Putamen (tissue), 1 donor: ENCODE data around the gene EHBP1L1.
"Not testable (repeated sequence)": the region's sequence is repeated elsewhere in the genome, so short reads cannot be mapped to it uniquely, and the experiment has no call there.

Experiments used
- DNase-seq: peaks from one replicate; pipeline ENCODE4 v3.0.0-alpha.2; 2016; ENCODE audit warnings: low spot score

The EHBP1L1 gene

DNA sequence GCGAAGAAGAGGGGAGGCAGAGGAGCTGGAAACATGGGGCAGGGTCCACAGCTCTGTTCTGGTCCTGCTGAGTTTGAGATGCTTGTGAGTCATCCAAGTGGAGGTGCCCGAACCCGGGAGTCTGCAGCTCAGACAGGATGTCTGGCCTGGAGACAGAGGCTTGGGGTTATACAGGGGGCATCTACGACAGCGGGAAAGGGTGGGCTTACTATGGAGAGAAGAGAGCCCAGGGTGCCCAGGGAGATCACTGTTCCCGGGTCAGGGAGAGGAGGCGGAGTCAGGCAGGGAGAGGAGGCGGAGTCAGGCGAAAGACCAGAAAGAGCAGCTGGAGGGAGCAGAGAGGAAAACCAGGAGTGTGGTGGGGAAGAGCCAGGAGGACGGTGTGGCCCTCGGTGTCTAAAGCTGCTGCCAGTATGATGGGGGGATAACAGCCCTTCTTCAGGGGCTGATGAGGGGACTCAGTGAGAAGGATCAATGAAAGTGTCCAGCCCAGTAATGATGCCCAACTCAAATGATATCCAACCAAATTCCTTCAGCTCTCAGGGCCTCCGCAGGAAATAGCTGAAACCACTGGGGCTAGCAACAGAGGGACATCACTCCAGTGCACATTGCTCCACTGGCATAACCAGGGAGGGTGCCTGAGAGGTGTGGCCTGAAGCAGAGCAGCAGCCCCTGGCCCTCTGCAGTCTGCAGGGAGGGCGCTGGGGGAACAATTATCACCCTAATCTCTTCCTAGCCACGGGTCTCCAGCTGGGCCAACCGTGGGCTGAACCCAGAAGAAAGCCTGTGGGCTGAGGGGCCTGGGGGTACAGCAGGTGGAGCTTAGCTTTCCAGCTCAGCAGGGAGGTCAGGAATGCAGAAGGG is 15.1 kb upstream of the EHBP1L1 start:
- peak; percentile 51 for DNase-seq

DNA sequence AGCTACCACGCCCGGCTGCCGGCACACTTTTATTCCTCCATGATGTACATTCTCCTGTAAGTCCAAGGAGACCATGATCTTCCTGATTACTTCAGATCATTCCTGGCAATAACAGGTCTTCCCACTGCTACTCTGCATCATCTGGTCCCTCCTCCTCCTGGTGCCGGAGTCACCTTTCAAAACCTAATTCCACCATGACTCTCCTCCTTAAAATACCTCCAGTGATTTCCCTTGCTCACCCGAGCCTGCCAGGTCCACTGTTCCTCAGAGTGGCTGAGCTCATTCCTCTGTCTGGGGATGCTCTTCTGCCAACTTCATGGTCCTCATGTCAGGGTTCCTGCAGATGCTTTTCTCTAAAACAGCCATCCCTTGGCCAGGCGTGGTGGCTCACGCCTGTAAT is 13.8 kb upstream of the EHBP1L1 start:
- no peak for DNase-seq

DNA sequence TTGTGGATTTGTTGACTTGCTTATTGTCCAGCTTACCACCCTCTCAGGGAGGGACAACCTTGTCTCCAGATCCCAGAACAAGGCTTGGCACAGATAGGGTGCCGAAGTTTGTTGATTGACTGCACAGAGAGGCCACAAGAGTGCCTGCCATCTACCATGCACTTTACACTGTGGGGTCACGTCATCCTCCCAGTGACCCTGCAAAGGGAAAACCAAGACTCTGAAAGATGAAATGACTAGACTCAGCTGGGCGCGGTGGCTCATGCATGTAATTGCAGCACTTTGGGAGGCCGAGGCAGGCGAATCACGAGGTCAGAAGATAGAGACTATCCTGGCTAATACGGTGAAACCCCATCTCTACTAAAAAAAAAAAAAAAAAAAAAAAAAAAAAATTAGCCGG is 13.1 kb upstream of the EHBP1L1 start:
- DNase-seq: no peak

DNA sequence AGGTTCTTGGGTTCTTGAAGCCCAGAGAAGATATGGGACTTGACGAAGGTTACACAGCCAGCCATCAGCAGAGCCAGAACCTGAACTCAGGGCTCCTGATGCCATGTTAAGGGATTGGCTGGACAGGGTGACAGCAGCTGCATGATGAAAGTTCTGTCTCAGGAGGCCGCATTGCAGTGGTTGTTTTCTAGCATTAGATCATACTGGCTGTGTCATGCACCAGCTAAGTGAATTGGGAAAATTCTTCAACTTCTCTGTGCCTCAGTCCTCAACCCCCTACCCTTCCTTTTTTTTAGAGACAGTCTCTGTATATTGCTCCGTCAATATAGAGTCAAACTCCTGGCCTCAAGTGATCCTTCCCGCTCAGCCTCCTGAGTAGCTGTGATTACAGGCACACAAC is 12.3 kb upstream of the EHBP1L1 start:
- no peak for DNase-seq

DNA sequence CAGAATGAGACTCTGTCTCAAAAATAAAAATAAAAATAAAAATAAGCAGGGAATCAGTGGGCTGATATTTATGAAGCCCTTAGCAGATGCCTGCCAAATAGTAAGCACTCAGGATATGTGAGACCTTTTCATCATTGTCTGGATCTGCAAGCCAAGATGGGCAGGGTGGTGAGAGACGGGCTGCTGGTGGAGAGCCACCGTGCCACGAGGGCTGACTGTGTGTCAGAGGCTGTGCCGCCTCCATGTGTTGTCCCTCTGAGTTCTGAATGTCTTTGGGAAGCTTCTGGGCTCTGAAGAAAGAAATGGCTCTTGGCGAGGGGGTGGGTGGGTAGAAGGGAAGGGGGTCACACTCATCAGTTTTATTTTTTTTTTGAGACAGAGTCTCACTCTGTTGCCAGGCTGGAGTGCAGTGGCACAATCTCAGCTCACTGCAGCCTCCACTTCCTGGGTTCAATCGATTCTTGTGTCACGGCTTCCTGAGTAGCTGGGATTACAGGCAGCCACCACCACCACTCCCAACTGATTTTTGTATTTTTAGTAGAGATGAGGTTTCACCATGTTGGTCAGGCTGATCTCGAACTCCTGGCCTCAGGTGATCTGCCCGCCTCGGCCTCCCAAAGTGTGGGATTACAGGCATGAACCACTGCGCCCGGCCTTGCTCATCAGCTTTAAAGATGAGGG is 10.8 kb upstream of the EHBP1L1 start:
- DNase-seq: not testable (repeated sequence)

DNA sequence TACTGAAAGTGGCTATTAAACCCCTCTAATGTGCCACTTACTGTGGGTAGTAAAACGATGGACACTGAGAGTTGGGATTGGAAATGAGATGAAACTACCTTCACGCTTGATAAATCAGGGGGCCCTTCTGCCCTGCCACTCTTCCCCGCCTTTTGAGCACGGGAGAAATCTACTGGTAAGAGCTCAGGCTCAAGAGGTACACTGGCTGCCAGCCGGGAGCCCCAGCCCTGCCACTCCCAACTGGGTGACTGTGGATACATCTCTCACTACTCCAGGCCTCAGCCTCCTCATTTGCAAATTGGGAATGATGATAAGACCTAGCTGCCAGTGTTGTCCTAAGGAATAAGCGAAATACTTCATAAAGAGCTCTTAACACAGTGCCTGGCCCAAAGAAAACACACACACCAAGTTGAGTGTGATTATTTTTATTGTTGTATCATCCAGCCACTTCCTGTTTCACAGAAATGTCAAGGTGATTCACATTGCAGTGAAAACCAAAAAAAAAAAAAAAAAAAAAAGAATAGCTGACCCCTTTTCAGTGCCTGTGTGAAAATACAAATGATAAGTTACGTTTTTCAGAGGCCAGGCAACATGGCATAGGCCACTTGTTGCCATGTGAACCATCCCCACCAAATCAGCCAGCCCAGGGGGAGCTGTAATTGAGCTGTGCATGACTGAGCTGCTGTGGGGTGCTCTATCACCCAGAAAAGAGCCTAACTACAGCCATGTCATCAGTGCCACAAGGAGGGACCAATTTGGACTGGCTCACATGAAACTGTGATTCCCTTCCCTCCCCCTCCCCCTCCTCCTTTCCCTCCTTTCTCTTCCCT is 10.0 kb upstream of the EHBP1L1 start:
- no peak for DNase-seq

DNA sequence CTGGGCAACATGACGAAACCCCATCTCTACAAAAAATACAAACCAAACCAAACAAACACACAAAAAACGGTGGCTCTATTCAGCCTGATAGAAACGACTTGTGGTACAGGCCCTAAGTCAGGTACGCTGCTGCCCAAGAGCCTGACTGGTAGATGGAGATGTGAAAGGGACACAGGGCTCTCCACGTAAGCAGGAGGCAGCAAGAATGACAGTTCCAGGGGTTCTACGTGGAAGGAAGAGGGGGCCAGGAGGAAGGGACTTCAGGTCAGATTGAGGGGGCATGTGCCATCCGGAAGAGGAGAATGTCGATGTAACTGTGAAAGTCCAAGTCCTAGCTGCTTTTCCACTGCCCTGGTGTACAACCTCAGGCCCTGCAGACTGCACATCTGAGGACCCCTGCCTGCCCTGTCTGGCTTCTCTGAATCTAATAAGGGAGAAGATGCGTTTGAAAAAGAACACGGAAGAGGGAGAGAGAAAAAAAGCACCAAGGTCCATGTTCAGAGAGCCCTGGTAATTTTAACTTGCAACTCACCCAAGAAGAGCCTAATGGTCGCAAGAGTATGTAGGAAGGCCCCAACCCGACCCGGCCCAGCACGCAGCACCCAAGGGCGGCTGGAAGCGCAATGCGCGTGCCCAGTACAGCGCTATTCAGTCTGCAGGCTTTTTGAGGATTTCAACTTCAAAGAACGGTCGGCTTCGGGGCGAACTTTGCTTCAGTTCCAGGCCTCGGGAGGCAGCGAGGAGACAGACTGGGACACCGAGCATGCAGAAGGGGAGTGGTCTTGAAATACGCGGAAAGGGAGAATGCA is 6.5 kb upstream of the EHBP1L1 start:
- DNase-seq: no peak

DNA sequence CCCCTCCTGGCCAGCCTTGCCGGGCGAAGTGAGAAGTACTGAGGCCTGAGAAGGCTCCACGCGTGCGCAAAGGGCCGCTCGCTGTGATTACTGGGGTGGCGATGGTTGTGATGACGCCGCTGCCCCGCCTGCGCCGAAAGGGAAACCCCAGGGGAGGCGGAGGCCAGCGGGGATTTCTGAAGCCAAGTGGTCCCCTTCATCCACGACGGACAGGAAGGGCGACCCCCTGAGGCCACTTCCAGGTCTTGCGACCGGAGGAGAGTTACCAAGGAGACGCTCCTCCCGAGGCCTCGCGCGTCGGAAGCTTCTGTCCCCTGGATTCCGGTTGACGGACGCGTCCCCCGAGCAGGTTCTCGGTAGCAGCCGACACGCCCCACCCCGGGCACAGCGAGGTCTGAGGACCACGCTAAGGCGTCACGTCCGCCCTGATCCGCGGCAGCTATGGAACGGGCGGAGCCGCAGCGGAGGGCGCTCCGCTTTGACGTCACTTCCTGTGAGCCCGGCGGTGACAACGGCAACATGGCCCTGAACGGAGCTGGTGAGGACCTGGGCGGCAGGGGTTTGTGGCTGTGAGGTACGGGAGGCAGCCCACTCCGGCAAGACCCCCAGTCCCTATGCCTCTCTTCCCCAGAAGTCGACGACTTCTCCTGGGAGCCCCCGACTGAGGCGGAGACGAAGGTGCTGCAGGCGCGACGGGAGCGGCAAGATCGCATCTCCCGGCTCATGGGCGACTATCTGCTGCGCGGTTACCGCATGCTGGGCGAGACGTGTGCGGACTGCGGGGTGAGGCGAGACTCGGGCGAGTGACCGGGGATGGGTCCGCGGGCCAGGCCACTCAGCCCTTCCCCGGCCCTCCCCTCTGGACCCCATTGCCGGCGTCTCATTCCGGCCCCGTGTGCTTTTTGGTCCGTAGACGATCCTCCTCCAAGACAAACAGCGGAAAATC is 5.6 kb upstream of the EHBP1L1 start, which contains the start of gene ZNRD2:
TSS of gene ZNRD2 (plus strand) at position 505 of the 946 bp plus-strand sequence. CDS start at position 520, 15 bp downstream.
- DNase-seq: peak; percentile 98

DNA sequence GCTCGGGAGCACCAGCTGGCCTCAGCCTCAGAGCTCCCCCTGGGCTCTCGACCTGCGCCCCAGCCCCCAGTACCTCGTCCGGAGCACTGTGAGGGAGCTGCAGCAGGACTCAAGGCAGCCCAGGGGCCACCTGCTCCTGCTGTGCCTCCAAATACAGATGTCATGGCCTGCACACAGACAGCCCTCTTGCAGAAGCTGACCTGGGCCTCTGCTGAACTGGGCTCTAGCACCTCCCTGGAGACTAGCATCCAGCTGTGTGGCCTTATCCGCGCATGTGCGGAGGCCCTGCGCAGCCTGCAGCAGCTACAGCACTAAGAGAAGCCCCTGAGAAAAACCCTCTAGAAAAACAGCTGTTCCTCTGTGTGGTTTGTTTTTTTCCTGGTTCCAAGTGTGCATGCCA is 4.4 kb upstream of the EHBP1L1 start:
- DNase-seq: no peak

DNA sequence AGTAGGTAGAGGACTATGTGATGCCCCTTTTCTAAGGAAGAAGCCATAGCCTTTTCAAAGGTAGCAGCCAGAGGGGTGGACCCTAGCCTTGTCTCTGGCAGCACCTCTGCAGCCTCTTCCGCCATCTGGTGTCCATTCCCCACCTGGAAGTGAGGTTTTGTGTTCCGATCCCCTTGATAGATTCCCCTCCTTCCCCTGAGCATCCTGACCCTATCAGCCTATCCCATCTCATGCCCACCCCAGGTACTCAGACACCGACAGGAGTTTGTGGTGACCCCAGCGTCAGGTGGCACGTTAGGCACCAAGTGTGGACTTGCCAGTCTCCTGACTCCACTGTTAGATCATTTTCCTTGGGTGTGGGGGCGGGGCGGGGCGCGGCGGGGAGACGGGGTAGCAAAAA is 3.9 kb upstream of the EHBP1L1 start:
- no peak for DNase-seq

DNA sequence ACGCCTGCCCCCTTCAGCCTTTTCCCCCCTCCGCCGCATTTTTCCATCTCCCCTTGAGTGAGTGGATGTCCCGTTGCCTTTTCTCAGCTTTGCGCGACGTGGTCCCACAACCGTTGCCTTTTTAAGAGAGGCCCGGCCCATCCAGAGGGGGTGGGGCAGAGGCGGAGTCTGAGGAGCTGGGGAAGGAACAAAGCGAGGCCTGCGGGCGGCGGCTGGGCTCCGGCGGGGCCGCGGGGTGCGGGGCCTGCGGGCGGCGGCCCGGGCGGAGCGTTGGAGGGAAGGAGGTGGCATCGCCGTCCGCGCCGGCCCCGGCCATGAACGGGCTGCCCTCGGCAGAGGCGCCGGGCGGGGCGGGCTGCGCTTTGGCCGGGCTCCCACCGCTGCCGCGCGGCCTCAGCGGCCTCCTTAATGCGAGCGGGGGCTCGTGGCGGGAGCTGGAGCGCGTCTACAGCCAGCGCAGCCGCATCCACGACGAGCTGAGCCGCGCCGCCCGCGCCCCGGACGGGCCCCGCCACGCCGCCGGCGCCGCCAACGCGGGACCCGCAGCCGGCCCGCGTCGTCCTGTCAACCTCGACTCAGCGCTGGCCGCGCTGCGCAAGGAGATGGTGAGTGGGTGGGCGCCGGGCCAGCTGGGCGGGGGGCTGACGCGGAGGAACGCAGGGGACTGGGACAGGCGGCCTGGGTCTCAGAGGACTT is 3.3 kb upstream of the EHBP1L1 start, which contains the start of gene FAM89B:
TSS of gene FAM89B (plus strand) at position 183 of the 696 bp plus-strand sequence. CDS start at position 315, 132 bp downstream.
- peak; percentile 89 for DNase-seq

DNA sequence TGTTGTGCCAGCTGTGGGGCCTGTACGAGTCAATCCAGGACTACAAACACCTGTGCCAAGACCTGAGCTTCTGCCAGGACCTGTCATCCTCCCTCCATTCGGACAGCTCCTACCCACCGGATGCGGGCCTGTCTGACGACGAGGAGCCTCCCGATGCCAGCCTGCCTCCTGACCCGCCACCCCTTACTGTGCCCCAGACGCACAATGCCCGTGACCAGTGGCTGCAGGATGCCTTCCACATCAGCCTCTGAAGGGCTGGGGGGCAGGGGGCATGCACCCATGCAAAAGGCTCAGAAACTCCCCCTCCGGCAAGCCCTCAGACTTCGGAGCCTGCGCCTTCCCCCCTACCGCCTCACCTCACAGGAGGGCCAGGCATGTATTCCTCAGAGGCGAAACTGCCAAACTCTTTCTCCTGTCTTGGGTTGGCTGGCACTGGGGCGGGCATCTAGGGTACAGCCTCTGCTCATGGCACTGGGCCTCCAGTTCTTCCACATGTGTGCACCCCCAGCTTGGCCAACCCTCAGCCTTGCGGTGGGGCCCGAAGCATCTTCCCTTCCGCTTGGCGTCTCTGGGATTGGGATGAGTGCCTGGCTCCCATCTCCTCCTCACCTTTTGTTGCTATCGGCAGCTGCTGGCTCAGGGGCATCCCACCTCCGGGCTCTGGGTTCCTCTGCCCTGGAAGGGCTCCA is 2.3 kb upstream of the EHBP1L1 start:
- no peak for DNase-seq

DNA sequence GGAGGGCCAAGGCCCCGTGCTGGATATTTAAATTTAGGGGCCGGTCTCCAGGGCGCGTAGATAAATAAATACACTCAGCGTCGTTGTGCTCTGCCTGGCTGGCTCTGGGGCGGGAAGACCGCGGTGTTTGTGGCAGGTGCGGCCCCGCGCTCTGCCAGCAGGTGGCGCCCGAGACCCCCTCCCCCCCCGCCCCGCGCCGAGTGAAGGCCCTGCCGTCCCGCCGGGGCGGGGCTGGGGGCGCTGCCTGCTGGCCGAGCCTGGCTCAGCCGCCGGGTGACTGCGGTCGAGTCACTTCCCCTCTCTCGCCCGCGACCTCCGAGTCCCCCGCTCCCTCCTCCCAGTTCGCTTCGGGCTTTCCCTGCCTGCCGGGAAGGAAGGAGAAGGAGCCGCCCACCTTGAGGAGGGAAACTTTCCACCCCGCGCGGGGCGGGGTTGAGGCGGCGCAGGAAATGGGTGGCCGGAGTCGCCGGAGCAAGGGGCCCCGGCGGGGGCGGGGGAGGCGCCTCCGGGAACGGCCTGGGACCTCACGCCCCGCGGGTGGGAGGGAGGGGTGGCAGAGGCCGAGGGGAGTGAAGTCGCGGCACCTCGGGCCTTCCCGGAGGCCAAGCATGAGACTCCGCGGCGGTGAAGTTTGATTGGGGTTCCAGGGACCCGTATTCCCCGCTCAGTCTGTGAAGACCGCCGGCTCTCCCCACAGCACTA is 1.6 kb upstream of the EHBP1L1 start:
- peak; percentile 72 for DNase-seq

DNA sequence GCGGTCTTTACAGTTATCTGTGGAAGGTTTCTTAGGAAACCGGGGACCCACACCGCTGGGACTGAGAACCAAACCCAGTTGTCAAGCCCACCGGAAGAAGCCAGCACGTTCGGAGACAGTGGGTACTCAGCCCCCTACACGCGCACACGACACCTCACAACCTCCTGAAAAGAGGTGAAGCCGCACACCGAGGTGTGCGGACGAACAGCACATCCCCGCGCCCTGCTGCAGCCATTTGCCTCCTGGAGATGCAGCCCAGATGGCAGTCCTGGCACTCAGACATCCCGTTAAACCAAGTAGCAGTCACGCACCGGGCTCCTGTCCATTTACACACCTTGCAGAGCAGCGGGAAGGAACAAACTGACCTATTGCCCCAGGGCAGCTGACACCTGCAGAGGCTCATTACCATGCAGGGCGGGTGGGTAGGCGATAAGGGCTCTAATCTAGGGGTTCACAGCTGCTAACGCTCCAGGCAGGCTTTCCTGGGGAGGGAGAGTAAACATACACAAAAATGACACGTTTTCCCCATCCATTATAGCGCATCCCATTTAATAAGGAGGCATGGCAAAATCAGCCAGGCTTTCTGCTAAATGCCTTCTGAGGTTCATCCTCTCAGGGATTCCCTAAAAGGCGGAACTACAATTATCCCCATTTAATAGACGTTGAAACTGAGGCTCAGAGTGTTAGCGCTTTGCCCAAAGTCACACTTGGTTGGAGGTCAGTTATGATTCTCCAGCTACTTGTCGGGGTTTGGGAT is 864 bp upstream of the EHBP1L1 start:
- DNase-seq: no peak

DNA sequence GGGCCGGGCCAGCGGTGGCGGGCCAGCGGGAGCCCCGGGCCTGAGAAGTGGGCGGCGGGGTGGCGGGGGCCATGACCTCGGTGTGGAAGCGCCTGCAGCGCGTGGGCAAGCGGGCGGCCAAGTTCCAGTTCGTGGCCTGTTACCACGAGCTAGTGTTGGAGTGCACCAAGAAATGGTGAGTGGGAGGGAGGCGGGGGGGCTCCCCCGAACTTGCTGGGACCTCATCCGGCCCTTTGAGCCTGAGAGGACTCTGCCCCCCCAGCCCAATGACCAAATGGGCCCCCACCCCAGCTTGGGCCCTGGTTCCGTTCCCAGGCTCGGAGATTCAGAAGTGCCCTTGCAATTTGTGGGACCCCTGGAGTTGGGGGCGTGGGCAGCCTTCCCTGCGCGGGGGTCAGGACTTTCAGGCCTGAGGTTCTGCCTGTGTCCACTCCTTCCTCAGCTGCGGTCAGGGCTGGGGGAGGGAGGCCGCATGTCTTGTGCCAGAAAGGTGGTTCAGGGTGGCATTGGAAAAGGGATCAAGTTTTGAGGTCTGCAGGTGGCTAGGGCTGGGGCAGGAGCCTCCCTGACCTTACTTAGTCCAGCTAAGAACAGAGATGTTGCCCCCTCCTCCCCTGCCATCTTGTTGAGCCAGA is 496 bp downstream of the EHBP1L1 start:
- DNase-seq: no peak

DNA sequence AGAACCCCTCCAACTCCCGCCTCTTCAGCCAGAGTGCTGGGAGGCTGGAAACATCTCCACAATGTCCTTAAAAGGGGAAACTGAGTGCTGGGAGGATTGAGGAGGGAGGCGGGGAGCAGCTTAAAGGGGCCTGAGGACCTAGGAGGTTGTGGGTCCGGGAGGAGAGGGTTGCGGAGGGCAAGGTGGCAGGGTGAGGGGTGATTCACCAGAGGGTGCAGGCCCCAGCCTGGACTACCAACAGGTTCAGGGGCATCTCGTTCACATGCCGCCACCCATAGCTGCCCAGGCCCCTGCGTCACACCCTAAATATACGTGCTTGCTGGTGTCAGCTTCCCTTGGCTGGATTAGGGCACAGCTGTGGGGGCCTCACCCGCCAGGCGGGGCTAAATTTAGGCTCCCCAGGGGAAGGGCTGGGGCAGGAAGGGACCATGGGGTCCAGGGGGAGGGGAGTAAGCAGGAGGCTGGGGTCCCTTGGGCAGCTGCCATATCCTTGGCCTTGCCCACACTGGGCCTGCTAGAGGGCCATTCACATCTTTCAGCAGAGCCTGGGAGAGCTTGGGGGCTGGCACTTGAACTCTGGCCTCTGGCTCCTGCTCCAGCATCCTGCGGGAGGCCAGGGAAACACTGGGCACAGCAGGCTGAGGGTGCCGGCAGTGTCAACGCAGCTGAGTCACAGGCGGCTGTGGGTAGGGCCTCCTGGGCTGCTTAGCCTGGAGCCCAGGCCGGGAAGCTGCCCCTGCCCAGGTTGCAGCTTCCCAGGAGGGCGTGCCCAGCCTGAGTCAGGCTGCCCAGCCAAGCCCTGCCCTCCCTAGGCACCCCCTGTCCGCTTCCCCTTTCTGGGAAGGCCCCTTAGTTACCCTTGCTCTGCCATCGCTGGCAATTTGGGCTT is 1.3 kb downstream of the EHBP1L1 start:
- DNase-seq: no peak
